Central memory CD4-positive, alpha-beta T cell (primary cell): Measurements from ENCODE around the gene PXDC1.
"Not testable (repeated sequence)": the region's sequence is repeated elsewhere in the genome, so short reads cannot be mapped to it uniquely, and the experiment has no call there.

Experiments used
- DNase-seq: peaks from one replicate; pipeline ENCODE4 v3.0.0; 2022

The PXDC1 gene

DNA sequence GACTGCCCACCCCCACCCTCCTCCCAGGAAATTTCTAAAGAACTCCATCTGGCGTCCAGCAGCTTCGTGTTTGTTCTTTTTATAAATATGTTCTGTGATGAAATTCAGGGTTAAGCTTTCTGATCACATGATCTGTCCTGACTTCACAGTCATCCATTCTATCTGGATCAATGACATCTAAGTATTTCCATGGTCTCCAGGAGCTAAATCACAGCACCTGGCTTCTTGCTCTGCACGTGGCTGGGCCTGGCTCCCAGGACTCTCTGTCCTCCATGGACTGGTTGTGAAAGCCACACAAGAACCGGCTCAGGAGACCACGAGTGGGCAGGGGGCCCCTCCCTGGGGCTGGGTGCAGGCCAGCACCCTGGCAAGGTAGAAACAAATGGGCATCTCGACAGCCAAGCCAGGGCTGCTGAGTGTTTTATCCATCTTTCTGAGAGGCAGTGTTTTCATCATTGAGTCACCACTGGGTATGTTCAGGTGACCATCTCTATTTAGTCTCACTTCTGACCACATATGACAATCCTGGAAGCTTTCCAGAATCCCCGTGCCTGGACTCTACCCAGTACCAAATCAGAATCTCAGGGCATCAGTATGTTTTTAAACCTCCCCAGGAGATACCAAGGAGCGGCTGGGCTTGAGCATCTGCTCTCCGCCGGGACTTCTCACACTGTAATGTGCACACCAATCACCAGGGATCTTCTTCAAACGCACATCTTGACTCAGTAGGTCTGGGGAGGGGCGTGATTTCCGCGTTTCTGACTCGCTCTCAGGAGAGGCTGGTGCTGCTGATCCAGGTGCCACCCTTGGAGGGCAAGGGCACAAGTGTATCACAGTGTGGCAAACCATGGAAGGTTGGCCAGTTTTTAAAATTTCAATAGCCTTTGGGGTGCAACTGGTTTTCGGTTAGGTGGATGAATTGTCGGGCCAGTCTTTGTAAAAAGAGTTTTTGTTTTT is 31.6 kb upstream of the PXDC1 start:
- no peak for DNase-seq

- DNase-seq, result no peak
Measured at GRCh38 chr6:3781504-3781903, 30.0 kb upstream of the PXDC1 start.

- DNase-seq, result no peak
Measured at GRCh38 chr6:3779574-3779849, 28.0 kb upstream of the PXDC1 start.

DNA sequence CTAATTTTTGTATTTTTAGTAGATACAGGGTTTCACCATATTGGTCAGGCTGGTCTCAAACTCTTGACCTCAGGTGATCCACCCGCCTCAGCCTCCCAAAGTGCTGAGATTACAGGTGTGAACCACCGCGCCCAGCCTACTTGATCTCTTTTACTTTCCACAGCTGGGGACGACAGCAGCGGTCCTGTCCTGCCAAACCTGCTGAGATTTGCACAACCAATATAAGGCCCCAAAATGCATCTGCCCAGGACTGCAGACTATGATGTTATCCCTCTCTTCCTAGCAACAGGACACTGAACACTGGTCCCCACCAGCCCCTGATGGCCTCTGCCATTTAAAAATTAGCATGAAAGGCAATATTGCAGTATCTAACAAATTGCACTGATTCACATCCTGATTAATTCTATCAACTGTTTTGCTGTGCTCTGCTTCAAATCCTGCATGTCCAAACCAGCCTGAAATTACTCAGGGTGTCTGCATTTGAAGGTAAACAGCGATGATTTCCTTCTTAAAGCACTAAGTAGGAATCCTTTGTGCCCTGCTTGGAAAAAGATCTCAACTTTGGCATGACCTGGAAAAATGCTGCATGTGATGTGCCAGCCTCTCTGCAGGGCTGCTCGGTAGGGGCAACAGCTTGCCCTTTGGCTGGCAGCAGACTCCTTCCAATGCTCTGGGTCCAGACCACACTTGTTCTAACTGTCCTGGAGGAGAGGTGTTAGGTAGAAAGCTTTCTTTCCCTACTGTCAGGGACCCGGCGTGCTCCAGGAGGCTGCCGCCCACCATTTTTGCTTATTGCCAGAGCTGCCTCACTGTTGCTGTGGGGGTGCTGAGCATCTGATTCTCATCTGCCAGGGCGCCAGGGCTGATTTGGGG is 27.4 kb upstream of the PXDC1 start:
- no peak for DNase-seq

GRCh38 chr6:3777730-3778461 is 26.4 kb upstream of the PXDC1 start:
- no peak for DNase-seq

- DNase-seq, result no peak
Measured at GRCh38 chr6:3776881-3777507, 25.5 kb upstream of the PXDC1 start.

DNA sequence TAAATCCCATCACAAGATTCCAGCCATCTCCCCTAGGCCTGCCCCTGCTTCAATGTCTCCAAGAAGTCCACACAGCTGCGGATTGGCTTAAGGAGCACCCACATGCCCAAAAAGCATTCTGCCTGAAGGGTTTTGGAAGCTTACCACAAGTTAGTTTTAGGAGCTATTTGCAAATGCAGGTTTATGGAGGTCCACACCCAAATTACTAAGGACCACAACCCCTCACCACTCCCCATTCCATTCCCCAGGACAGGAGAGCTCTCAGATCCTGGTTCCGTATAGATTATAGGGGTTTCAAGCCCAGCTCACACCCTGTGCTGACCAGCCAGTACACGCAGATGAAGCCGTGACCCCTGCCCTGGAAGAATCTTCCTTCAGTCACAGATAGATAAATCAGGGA is 24.3 kb upstream of the PXDC1 start:
- no peak for DNase-seq

DNA sequence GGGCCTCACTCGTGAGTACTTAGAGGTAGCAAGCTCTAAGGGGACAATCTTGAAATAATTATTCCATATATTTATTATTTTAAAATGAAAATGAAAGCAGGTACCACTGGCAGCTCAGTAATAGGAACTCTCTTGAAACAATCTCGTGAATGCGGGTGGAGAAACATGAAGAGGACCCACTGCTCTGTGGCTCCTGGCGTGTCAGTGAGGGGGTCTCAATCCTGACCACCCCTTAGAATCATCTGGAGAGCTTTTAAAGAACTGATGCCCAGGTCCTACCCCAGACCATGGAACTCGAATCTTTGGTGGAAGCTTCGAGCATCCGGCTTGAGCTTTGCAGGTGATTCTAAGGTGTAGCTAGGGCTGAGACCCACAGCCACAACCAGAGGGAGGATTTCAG is 23.9 kb upstream of the PXDC1 start:
- DNase-seq, result no peak

DNA sequence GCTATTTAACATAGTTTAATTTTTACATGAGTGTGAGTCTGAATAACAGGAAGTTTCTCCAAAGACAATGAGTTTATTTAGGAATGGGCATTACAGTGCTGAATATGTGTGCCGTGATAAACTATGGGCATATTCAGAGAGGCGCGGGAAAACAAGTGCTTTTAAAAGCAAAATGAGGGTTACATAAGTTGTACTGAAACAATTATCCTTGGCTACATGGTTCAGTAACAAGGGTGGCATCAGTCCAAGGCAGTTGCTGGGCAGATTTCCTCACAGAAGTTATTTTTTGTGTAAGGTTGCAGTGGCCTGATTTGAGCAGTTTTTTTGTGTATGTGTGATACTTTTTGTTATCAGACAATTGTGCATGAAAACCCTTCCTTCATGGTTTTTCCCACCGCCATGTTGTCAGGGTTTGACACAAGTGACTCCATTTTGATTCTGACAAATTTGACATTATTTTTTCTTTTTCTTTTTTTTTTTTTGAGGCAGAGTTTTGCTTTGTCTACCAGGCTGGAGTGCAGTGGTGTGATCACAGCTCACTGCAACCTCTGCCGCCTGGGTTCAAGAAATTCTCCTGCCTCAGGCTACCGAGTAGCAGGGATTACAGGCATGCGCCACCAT is 22.3 kb upstream of the PXDC1 start:
- DNase-seq, result no peak

- not testable (repeated sequence) for DNase-seq
Measured at GRCh38 chr6:3772127-3772999, 20.9 kb upstream of the PXDC1 start.

GRCh38 chr6:3771407-3772011 is 20.0 kb upstream of the PXDC1 start:
- DNase-seq, result no peak

DNA sequence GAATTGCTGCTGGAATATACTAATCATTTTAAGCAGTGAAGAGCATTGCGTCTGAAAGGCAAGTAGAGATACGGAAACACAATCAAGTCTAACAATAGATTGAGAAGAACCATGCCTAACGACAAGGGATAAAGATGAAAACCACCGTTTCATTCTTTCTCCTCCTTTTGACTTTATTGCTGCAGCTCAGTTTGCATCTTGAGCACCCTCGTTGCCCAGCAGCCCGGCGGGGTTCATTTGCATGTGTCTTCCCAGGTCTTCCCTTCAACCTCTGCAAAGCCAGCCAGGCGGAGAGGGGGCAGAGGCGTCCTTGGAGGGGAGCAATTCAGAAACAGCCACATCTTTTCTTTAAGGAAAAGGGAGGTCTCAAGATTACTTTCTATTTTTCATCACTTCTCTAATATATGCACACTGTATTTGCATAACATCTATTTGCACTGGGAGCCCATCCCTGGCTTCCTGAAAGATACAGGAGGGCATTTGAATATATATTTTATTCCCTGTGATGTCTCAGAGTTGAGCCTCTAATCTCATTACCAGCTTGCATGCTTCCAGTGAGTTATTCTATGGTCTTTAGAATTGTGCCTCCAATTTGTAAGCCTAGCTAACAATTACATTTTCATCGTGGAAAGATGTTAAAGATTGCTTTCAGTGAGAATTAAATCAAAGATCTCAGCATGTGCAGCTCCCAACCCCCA is 18.7 kb upstream of the PXDC1 start:
- no peak for DNase-seq

- DNase-seq, result no peak
Measured at GRCh38 chr6:3769610-3770009, 18.1 kb upstream of the PXDC1 start.

GRCh38 chr6:3768502-3768901 is 17.0 kb upstream of the PXDC1 start:
- DNase-seq, result no peak

DNA sequence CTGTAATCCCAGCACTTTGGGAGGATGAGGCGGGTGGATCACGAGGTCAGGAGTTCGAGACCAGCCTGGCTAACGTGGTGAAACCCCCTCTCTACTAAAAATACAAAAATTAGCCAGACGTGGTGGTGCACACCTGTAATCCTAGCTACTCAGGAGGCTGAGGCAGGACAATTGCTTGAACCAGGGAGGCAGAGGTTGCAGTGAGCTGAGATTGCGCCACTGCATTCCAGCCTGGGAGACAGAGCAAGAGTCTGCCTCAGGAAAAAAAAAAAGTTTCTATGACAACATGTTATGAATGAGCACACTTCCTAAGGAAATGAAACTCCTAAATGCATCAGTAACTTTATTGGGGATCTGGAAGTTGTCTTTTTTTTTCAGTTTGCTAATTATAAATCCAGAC is 16.0 kb upstream of the PXDC1 start:
- DNase-seq, result not testable (repeated sequence)

GRCh38 chr6:3766214-3766613 is 14.7 kb upstream of the PXDC1 start:
- DNase-seq, result no peak

DNA sequence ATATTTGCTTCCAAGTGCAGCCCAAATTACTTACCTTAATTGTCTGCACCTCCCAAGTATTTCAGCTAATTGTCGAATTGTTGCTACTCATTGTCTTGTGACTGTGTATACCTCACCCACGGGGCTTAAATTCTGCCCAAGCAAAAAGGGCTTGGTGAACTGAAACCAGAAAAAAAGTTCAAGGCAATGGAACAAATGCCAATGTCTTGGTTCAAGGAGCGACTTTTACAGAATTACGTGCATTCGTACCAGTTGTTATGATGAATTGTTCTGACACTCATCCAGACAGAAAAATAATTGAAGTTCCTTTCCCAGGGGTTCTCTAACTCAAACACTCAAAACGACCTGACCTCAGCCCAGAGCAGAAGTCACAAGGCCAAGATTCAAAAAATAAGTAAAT is 13.9 kb upstream of the PXDC1 start:
- DNase-seq, result no peak

- no peak for DNase-seq
Measured at GRCh38 chr6:3764516-3765335, 13.2 kb upstream of the PXDC1 start.

- DNase-seq, result no peak
Measured at GRCh38 chr6:3762852-3763251, 11.3 kb upstream of the PXDC1 start.
